HEK293 (cell line): ENCODE results near the gene ZNF451.

Experiments
- CTCF ChIA-PET: fragments of 350-600 bp; formaldehyde crosslinking; extraction: SDS; loops from one replicate; lab custom pipeline; 2021; ENCODE audit warnings: antibody characterized with exemption; lab: Yijun Ruan, JAX
- POLR2A ChIA-PET: fragments of 300-600 bp; formaldehyde crosslinking; extraction: SDS; loops from one replicate; lab custom pipeline; 2020; ENCODE audit warnings: antibody characterized with exemption, inconsistent platforms; lab: Yijun Ruan, JAX
- H3K27ac ChIP-seq: fragments of 200-500 bp; sonication (Bioruptor generic); 2 replicates; pipeline ENCODE4 v1.5.1; 2014; ENCODE audit warnings: low read depth, low read length, control low read depth, inconsistent platforms; ENCODE audit errors: extremely low read depth
- H3K36me3 ChIP-seq, 2 experiments: fragments of 200-500 bp in 1 of 2; sonication (Bioruptor generic) in 1 of 2; 1 replicate in 1 of 2; 2 replicates in 1 of 2; pipeline ENCODE4 v1.5.1; 2014 to 2017; ENCODE audit warnings: inconsistent platforms in 2 of 2, low read length in 2 of 2; ENCODE audit not compliant: control insufficient read depth in 2 of 2, insufficient read depth in 1 of 2
- H3K4me1 ChIP-seq: fragments of 200-500 bp; sonication (Bioruptor generic); 2 replicates; pipeline ENCODE4 v1.5.1; 2014; ENCODE audit warnings: mild to moderate bottlenecking, low read length, inconsistent platforms; ENCODE audit not compliant: control insufficient read depth, insufficient read depth
- H3K4me3 ChIP-seq: 2 replicates; pipeline ENCODE4 v1.5.1; 2011; ENCODE audit warnings: low read depth, mild to moderate bottlenecking, control low read depth, low read length, moderate library complexity
- H3K9me3 ChIP-seq: fragments of 200-500 bp; sonication (Bioruptor generic); 2 replicates; pipeline ENCODE4 v1.5.1; 2014; ENCODE audit warnings: low read depth, low read length, inconsistent platforms; ENCODE audit not compliant: control insufficient read depth, insufficient read depth
- GLIS2 ChIP-seq: fragments of 450-650 bp; formaldehyde crosslinking; IDR thresholded peaks from 2 replicates; pipeline ENCODE4 v1.5.1; 2016; ENCODE audit warnings: missing biosample characterization, missing genetic modification characterization
- KLF7 ChIP-seq: fragments of 450-650 bp; formaldehyde crosslinking; IDR thresholded peaks from 2 replicates; pipeline ENCODE4 v1.5.1; 2016; ENCODE audit warnings: missing biosample characterization, missing genetic modification characterization, borderline replicate concordance
- SP7 ChIP-seq: fragments of 450-650 bp; formaldehyde crosslinking; IDR thresholded peaks from 2 replicates; pipeline ENCODE4 v1.5.1; 2016; ENCODE audit warnings: missing biosample characterization, missing genetic modification characterization
- YY2 ChIP-seq: fragments of 450-650 bp; formaldehyde crosslinking; IDR thresholded peaks from 2 replicates; pipeline ENCODE4 v1.5.1; 2016; ENCODE audit warnings: missing biosample characterization, missing genetic modification characterization
- ZBTB49 ChIP-seq: fragments of 450-650 bp; formaldehyde crosslinking; IDR thresholded peaks from 2 replicates; pipeline ENCODE4 v1.5.1; 2016; ENCODE audit warnings: missing biosample characterization, missing genetic modification characterization, low read depth
- ZFHX2 ChIP-seq: fragments of 450-650 bp; formaldehyde crosslinking; conservative IDR thresholded peaks from 2 replicates; pipeline ENCODE4 v1.5.1; 2016; ENCODE audit warnings: missing biosample characterization, missing genetic modification characterization
- ZNF112 ChIP-seq: fragments of 450-650 bp; formaldehyde crosslinking; IDR thresholded peaks from 2 replicates; pipeline ENCODE4 v1.5.0; 2017; ENCODE audit warnings: missing biosample characterization, missing genetic modification characterization
- ZNF148 ChIP-seq: fragments of 450-650 bp; formaldehyde crosslinking; IDR thresholded peaks from 2 replicates; pipeline ENCODE4 v1.5.0; 2017; ENCODE audit warnings: missing biosample characterization, missing genetic modification characterization, borderline replicate concordance
- ZNF184 ChIP-seq: fragments of 450-650 bp; IDR thresholded peaks from 2 replicates; pipeline ENCODE4 v1.5.1; 2018; ENCODE audit warnings: missing biosample characterization, mild to moderate bottlenecking, missing genetic modification characterization
- ZNF19 ChIP-seq: fragments of 450-650 bp; formaldehyde crosslinking; IDR thresholded peaks from 2 replicates; pipeline ENCODE4; 2016; ENCODE audit warnings: missing biosample characterization, missing genetic modification characterization, low read depth
- ZNF341 ChIP-seq: fragments of 450-650 bp; formaldehyde crosslinking; IDR thresholded peaks from 2 replicates; pipeline ENCODE4; 2016; ENCODE audit warnings: low read depth, missing biosample characterization, missing genetic modification characterization
- ZNF423 ChIP-seq: fragments of 450-650 bp; formaldehyde crosslinking; IDR thresholded peaks from 2 replicates; pipeline ENCODE4 v1.5.1; 2016; ENCODE audit warnings: missing biosample characterization, missing genetic modification characterization
- ZNF626 ChIP-seq: fragments of 450-650 bp; sonication (Bioruptor Pico); formaldehyde crosslinking; IDR thresholded peaks from 2 replicates; pipeline ENCODE4 v1.5.1; 2018; ENCODE audit warnings: missing biosample characterization, missing genetic modification characterization, inconsistent platforms
- ZNF670 ChIP-seq: fragments of 450-650 bp; formaldehyde crosslinking; IDR thresholded peaks from 2 replicates; pipeline ENCODE4 v1.5.1; 2016; ENCODE audit warnings: missing biosample characterization, missing genetic modification characterization, low read depth
- ZNF830 ChIP-seq: fragments of 450-650 bp; IDR thresholded peaks from 2 replicates; pipeline ENCODE4 v1.5.0; 2018; ENCODE audit warnings: missing biosample characterization, missing genetic modification characterization, low read depth, mild to moderate bottlenecking, moderate library complexity
- TF ChIP-seq, protein P1 (sequence below): fragments of 450-650 bp; formaldehyde crosslinking; IDR thresholded peaks from 2 replicates; pipeline ENCODE4; 2016; ENCODE audit warnings: missing biosample characterization, missing genetic modification characterization
- TF ChIP-seq, protein P2 (sequence below): fragments of 450-650 bp; formaldehyde crosslinking; IDR thresholded peaks from 2 replicates; pipeline ENCODE4 v1.5.1; 2016; ENCODE audit warnings: missing biosample characterization, missing genetic modification characterization
- TF ChIP-seq, protein P3 (sequence below): sonication (generic); formaldehyde crosslinking; IDR thresholded peaks from 2 replicates; pipeline ENCODE4 v1.8.1; 2022; ENCODE audit warnings: mild to moderate bottlenecking, moderate library complexity, missing genetic modification reagents

Gene ZNF451

GRCh38 chr6:57162028-57162427 is 72.0 kb downstream of the ZNF451 start:
- TF ChIP-seq ZNF670 (tag by site-specific recombination): no peak
- TF ChIP-seq ZNF19 (tag by site-specific recombination): no peak
- no peak for TF ChIP-seq YY2 (tag by site-specific recombination)
- no peak for TF ChIP-seq ZNF626
- no peak for TF ChIP-seq ZFHX2
- TF ChIP-seq ZNF148 (tag by site-specific recombination): no peak
- TF ChIP-seq ZBTB49 (tag by site-specific recombination): no peak
- TF ChIP-seq KLF7: no peak
- TF ChIP-seq ZNF112 (tag by site-specific recombination): no peak
- no peak overlapping the region for H3K4me3 ChIP-seq
- ChIA-PET CTCF (interaction anchor here (0.7 to 1.3 kb wide), 4 partner anchors 9 to 258 kb away, joined by 3 to 4 read pairs (median 3); no protein-coding TSS in a partner anchor), POLR2A (interaction anchor here (1.7 kb wide), 1 partner anchor 10 kb away, joined by 8 read pairs; the partner anchor contains the start of gene BAG2)
- H3K9me3 ChIP-seq: no peaks in the 10 kb centered on the region
- H3K4me1 ChIP-seq: no peaks in the 10 kb centered on the region
- H3K27ac ChIP-seq: no peak overlapping the region
- peaks cover 3 to 14% of the 10 kb centered on the region in 2 experiments for H3K36me3 ChIP-seq

DNA sequence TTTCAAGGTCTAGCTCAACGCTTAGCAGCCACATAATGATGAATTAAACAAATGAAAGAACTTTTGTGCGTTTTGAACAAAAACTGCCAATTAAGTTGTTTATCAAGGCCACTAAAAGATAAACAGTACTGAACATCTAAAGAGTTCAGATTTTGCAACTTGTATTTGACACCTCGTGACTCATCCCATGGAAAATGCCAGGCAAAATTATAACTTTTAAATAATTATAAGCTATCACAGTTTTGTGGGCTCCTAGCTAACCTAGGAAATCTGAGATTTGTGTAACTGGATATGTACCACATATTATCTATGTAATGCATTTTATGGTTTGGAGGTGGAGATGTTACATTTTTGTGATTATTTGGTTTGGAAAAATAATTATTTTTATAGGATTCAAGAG is 72.5 kb downstream of the ZNF451 start:
- no peak overlapping the region for H3K27ac ChIP-seq
- POLR2A ChIA-PET: interaction anchor here (1.7 kb wide), 1 partner anchor 9 kb away, joined by 8 read pairs; the partner anchor contains the start of gene BAG2
- no peak for TF ChIP-seq ZBTB49 (tag by site-specific recombination)
- TF ChIP-seq SP7: peak; percentile 98
- TF ChIP-seq, all 188 proteins: peak for 1
- CTCF ChIA-PET: interaction anchor here (0.7 to 1.3 kb wide), 4 partner anchors 54 to 258 kb away, joined by 3 to 4 read pairs (median 3); no protein-coding TSS in a partner anchor
- no peak overlapping the region for H3K4me3 ChIP-seq
- no peaks in the 10 kb centered on the region for H3K4me1 ChIP-seq
- H3K9me3 ChIP-seq: no peaks in the 10 kb centered on the region
- peaks cover 3 to 14% of the 10 kb centered on the region in 2 experiments for H3K36me3 ChIP-seq

- Histone ChIP-seq H3K9me3 (no peaks in the 10 kb centered on the region), H3K4me3 (no peak overlapping the region), H3K27ac (no peak overlapping the region), H3K36me3 (peaks cover 8 to 9% of the 10 kb centered on the region in 2 experiments), H3K4me1 (no peaks in the 10 kb centered on the region)
- ChIA-PET CTCF (no interaction called here), POLR2A (interaction anchor here (0.6 kb wide), 1 partner anchor 59 kb away, joined by 3 read pairs; no protein-coding TSS in a partner anchor)
- TF ChIP-seq KLF7 (no peak), GLIS2 (tag by site-specific recombination) (no peak), ZNF423 (tag by site-specific recombination) (no peak), ZNF341 (tag by site-specific recombination) (no peak), ZNF184 (tag by site-specific recombination) (no peak), ZBTB49 (tag by site-specific recombination) (no peak), ZNF830 (tag by site-specific recombination) (no peak)
- TF ChIP-seq, protein P1, sequence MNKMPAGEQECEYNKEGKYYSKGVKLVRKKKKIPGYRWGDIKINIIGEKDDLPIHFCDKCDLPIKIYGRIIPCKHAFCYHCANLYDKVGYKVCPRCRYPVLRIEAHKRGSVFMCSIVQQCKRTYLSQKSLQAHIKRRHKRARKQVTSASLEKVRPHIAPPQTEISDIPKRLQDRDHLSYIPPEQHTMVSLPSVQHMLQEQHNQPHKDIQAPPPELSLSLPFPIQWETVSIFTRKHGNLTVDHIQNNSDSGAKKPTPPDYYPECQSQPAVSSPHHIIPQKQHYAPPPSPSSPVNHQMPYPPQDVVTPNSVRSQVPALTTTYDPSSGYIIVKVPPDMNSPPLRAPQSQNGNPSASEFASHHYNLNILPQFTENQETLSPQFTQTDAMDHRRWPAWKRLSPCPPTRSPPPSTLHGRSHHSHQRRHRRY (tag by site-specific recombination): no peak
- TF ChIP-seq, protein P2, sequence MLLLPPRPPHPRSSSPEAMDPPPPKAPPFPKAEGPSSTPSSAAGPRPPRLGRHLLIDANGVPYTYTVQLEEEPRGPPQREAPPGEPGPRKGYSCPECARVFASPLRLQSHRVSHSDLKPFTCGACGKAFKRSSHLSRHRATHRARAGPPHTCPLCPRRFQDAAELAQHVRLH: no peak
- TF ChIP-seq, protein P3, sequence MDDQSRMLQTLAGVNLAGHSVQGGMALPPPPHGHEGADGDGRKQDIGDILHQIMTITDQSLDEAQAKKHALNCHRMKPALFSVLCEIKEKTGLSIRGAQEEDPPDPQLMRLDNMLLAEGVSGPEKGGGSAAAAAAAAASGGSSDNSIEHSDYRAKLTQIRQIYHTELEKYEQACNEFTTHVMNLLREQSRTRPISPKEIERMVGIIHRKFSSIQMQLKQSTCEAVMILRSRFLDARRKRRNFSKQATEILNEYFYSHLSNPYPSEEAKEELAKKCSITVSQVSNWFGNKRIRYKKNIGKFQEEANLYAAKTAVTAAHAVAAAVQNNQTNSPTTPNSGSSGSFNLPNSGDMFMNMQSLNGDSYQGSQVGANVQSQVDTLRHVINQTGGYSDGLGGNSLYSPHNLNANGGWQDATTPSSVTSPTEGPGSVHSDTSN (CRISPR knock-in tag): no peak
Measured at GRCh38 chr6:57163956-57164355, 74.0 kb downstream of the ZNF451 start.
